ENCODE results near the gene SLC25A24.
A peak's percentile ranks its signal among the peaks of the same experiment; 100 is the strongest.
"Not testable (repeated sequence)": the region's sequence is repeated elsewhere in the genome, so short reads cannot be mapped to it uniquely, and the experiment has no call there.

SLC25A24 gene
- long read RNA-seq, full-length matches to known transcripts, result 149 of 168 reads
- long read RNA-seq, partial matches to known transcripts, result 8 of 168 reads
- long read RNA-seq, other reads (novel, unspliced or antisense), result 11 of 168 reads

DNA sequence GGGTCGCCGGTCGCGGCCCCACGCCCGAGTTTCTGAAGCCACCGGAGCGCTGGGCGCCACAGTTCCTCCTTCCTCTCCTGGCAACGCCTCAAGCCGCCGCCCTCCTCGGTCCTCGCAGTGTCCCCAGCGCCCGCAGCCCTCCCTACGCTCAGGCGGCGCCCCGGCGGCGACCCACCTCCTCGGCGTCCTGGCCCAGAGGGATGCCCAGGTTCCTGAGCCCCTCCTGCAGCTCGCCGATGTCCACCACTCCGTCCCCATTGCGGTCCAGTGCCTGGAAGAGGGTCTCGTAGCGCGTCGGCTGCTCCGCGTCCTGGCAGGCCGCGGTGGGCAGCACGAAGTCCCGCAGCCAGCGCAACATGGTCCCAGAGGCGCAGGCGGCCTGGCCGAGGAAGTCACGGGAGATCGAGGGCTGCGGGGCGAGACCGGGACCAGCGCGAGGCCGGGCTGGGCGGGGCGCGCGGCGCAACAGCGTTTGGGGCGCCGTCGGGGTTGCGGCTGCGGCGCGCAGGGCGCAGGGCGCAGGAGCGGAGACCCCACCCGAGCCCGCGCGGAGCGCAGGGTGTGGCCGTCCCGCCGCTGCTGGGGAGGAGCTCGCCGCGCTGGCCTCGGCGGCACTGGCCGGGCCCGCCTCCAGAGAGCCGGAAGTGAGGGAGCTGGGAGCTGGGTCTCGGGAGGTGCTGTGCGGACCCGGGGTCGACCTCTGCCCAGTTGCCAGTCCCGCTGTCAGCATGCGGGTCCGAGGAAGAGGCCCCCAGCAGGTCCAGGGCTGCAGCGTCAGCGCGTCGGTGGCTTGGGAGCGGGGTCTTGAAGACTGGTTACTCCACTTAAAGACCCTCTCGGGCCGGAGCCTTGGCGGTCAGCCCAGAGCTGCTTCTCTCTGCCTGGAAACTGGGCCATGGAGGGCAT, at the start of gene SLC25A24:
TSS of gene SLC25A24 (minus strand) at position 563 of the 906 bp plus-strand sequence. CDS start at position 358, 205 bp downstream.
- no peaks in the 10 kb centered on the region for H3K27me3 ChIP-seq (ENCODE audit: insufficient read depth, poor library complexity, severe bottlenecking)
- peak; percentile 47 to 69 for DNase-seq (ENCODE audit: low read depth in 1 of 2, low spot score in 1 of 2)
- TF ChIP-seq SPI1 (IDR thresholded peaks at IDR 0.05; ENCODE audit: borderline replicate concordance, low read depth) (peak; percentile 30; the same call in 1 of the 2 replicates), POLR2AphosphoS5 (IDR thresholded peaks at IDR 0.05; ENCODE audit: low read depth) (no peak)
- H3K27ac ChIP-seq (replicated peaks), result peak within 1 kb of the TSS; percentile 71
- H3K4me3 ChIP-seq (replicated peaks; ENCODE audit: insufficient read depth, low read length), result peak within 1 kb of the TSS; percentile 94

GRCh38 chr1:108243976-108244375, 43.8 kb upstream of the SLC25A24 start, which contains the start of gene NBPF4:
TSS of gene NBPF4 (minus strand) at chr1:108244076. CDS start at chr1:108243761, 315 bp downstream.
- H3K4me3 ChIP-seq (replicated peaks; ENCODE audit: insufficient read depth, low read length); H3K27me3 ChIP-seq (ENCODE audit: insufficient read depth, poor library complexity, severe bottlenecking); DNase-seq (ENCODE audit: low read depth in 1 of 2, low spot score in 1 of 2); H3K27ac ChIP-seq (replicated peaks): not testable (repeated sequence)

DNA sequence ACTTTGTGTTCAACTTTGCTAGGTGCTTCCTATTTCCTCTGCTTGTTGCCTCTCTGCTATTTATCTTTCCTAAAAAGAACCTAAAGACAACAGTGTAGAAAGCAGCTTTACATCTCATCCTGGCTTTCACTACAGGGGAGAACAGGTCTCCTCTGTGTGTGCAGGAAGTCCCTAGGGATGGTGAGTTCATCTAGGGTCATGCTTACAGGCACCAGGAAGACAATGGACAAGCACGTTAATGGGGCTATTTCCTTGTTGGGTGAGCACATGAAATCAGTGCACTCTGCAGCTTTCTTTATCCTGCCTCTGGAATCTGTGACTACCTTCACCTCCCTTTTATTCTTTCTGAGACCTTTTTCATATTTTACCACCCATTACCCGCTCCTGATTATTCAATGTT, 39.3 kb upstream of the SLC25A24 start:
- not testable (repeated sequence) for H3K27ac ChIP-seq (replicated peaks); DNase-seq (ENCODE audit: low read depth in 1 of 2, low spot score in 1 of 2); H3K4me3 ChIP-seq (replicated peaks; ENCODE audit: insufficient read depth, low read length); H3K27me3 ChIP-seq (ENCODE audit: insufficient read depth, poor library complexity, severe bottlenecking)

- DNase-seq (ENCODE audit: low read depth in 1 of 2, low spot score in 1 of 2); H3K27me3 ChIP-seq (ENCODE audit: insufficient read depth, poor library complexity, severe bottlenecking); H3K27ac ChIP-seq (replicated peaks); H3K4me3 ChIP-seq (replicated peaks; ENCODE audit: insufficient read depth, low read length): not testable (repeated sequence)
These were observed 35.2 kb upstream of the SLC25A24 start for GRCh38 chr1:108235308-108235707.

DNA sequence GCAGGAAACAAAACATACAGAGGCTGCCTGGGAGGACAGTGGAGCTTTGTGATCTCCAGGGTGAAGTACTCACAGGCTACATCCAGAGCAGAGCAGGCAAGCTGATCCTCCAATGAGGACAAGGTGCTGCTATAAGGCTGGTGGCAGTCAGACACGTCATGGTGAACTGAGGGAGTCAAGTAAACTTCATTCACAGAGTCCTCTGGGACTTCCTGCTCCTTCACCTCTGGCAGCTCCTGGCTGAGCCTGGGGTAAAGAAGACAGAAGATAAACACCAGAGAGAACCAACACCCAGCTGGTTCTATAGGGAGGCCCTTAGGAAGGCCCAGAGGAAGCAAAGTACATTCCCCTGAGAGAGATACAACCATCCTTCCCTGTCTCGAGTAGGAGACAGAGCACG, 32.0 kb upstream of the SLC25A24 start:
- not testable (repeated sequence) for H3K27ac ChIP-seq (replicated peaks); DNase-seq (ENCODE audit: low read depth in 1 of 2, low spot score in 1 of 2); H3K4me3 ChIP-seq (replicated peaks; ENCODE audit: insufficient read depth, low read length); H3K27me3 ChIP-seq (ENCODE audit: insufficient read depth, poor library complexity, severe bottlenecking)

GRCh38 chr1:108229976-108230375, 29.8 kb upstream of the SLC25A24 start:
- H3K27ac ChIP-seq (replicated peaks); DNase-seq (ENCODE audit: low read depth in 1 of 2, low spot score in 1 of 2); H3K4me3 ChIP-seq (replicated peaks; ENCODE audit: insufficient read depth, low read length); H3K27me3 ChIP-seq (ENCODE audit: insufficient read depth, poor library complexity, severe bottlenecking): not testable (repeated sequence)

- not testable (repeated sequence) for DNase-seq (ENCODE audit: low read depth in 1 of 2, low spot score in 1 of 2)
These were observed 27.6 kb upstream of the SLC25A24 start for GRCh38 chr1:108227772-108228171.

DNA sequence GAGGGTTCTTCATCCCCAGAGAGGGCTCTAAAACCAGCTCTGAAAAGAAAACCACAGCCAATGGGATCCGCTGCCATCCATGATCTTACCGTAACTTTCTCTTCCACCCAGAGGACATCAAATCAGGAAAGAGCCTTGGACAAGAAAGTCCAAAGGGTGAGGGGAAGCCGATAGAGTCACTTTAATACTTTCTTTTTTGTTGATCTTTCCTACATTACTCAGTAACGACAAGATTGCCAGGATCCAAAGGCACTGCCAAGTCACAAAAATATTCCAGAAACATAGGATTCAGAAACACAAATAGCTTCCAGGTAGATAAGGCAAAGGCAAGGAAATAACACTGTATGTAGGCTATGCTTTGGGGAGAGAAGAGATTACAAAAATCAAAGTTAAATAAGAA, 26.7 kb upstream of the SLC25A24 start:
- not testable (repeated sequence) for DNase-seq (ENCODE audit: low read depth in 1 of 2, low spot score in 1 of 2); H3K27me3 ChIP-seq (ENCODE audit: insufficient read depth, poor library complexity, severe bottlenecking); H3K27ac ChIP-seq (replicated peaks); H3K4me3 ChIP-seq (replicated peaks; ENCODE audit: insufficient read depth, low read length)

More at GRCh38 chr1:108227772-108228171, 27.6 kb upstream of the SLC25A24 start:
- H3K4me3 ChIP-seq (replicated peaks; ENCODE audit: insufficient read depth, low read length); H3K27ac ChIP-seq (replicated peaks); H3K27me3 ChIP-seq (ENCODE audit: insufficient read depth, poor library complexity, severe bottlenecking): not testable (repeated sequence)

- not testable (repeated sequence) for DNase-seq (ENCODE audit: low read depth in 1 of 2, low spot score in 1 of 2); H3K27me3 ChIP-seq (ENCODE audit: insufficient read depth, poor library complexity, severe bottlenecking); H3K4me3 ChIP-seq (replicated peaks; ENCODE audit: insufficient read depth, low read length); H3K27ac ChIP-seq (replicated peaks)
These were observed 23.1 kb upstream of the SLC25A24 start for GRCh38 chr1:108223226-108223625.

GRCh38 chr1:108217515-108218174, 17.5 kb upstream of the SLC25A24 start:
- H3K4me3 ChIP-seq (replicated peaks; ENCODE audit: insufficient read depth, low read length); DNase-seq (ENCODE audit: low read depth in 1 of 2, low spot score in 1 of 2); H3K27me3 ChIP-seq (ENCODE audit: insufficient read depth, poor library complexity, severe bottlenecking); H3K27ac ChIP-seq (replicated peaks): not testable (repeated sequence)

DNA sequence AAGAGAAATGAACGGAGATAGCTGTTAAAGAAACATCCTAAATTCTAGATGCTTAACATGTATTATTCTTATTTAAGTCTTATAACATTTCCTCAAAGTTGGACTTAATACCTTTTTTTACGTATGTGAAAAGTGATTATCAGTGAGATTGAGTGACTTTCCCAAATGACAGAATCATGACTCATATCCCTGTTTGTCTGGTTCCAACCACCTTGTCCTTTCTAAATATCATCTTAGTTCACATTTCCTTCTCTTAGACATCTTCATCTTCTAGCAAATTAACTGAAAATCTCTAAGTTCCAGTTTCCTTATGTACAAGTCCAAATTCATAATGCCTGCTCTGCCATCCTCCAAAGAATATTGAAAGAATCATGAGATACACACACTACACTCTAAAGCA, 16.9 kb upstream of the SLC25A24 start:
- DNase-seq (ENCODE audit: low read depth in 1 of 2, low spot score in 1 of 2); H3K27me3 ChIP-seq (ENCODE audit: insufficient read depth, poor library complexity, severe bottlenecking): not testable (repeated sequence)

GRCh38 chr1:108216028-108216890, 16.1 kb upstream of the SLC25A24 start:
- not testable (repeated sequence) for H3K4me3 ChIP-seq (replicated peaks; ENCODE audit: insufficient read depth, low read length); H3K27me3 ChIP-seq (ENCODE audit: insufficient read depth, poor library complexity, severe bottlenecking); H3K27ac ChIP-seq (replicated peaks); DNase-seq (ENCODE audit: low read depth in 1 of 2, low spot score in 1 of 2)

More for the DNA sequence above, 16.9 kb upstream of the SLC25A24 start:
- not testable (repeated sequence) for H3K4me3 ChIP-seq (replicated peaks; ENCODE audit: insufficient read depth, low read length); H3K27ac ChIP-seq (replicated peaks)

DNA sequence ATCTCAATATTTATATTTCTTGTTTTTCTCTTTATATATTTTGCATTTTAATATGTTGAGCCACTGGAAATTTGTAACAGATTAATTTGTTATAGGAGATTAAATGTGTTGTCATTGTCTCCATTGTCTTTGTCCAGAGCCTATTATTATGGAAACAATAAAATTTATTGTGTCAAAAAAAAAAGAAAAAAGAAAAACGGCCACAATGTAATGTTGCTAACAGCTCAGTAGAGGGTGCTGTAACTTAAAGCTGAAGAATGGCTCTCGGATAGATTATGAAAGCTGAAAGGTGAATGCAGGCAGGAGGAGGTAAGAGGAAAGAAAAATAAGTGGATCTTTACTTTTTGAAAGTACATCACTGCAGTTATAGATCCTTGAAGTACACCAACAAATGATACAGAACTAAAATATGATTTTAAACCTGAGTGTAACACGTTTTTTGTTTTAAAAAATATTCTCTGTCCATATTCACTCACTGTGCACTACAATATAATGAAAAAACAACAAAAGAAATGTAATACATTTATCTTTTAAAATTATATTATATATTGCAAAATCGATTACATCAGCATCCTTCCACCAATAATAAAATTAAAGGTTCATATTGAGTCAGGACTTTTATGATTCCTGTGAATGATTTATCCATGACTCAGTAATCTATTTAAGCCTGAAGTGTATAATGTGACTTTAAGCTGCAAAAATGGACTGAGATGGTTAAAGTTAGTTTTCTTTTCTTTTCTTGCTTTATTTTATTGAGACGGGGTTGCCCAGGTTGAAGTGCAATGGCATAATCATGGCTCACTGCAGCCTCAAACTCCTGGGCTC, 14.7 kb upstream of the SLC25A24 start:
- not testable (repeated sequence) for H3K27ac ChIP-seq (replicated peaks); DNase-seq (ENCODE audit: low read depth in 1 of 2, low spot score in 1 of 2); H3K4me3 ChIP-seq (replicated peaks; ENCODE audit: insufficient read depth, low read length); H3K27me3 ChIP-seq (ENCODE audit: insufficient read depth, poor library complexity, severe bottlenecking)

Measured in HL-60 (cell line).